ENCODE results near the gene MDK. TPM values are rescaled to one million over a fixed set of nuclear protein-coding genes. Genes with fewer than 3 reads are reported as not detected.
"Not testable (repeated sequence)": the region's sequence is repeated elsewhere in the genome, so short reads cannot be mapped to it uniquely, and the experiment has no call there.

Gene MDK
- total RNA-seq, 1 experiment from 2014 or later = 699 TPM

GRCh38 chr11:46378811-46379481 lies 2.5 kb upstream of the MDK start:
- H3K9me3 Mint-ChIP-seq (ENCODE audit: unreplicated experiment) = no peaks in the 10 kb centered on the region
- POLR2A ChIA-PET = no interaction called here
- intact Hi-C loops (cut with micrococcal nuclease; ENCODE audit: unreplicated experiment) = no loop called here

GRCh38 chr11:46379482-46380293 lies 1.8 kb upstream of the MDK start:
- H3K9me3 Mint-ChIP-seq (ENCODE audit: unreplicated experiment); H3K27me3 ChIP-seq (replicated peaks; ENCODE audit: control insufficient read depth, insufficient read depth, low read length); H3K27me3 Mint-ChIP-seq (ENCODE audit: insufficient read depth, unreplicated experiment); intact Hi-C loops (cut with micrococcal nuclease; ENCODE audit: unreplicated experiment); H3K9me3 ChIP-seq; H3K4me3 ChIP-seq (ENCODE audit: low read depth, low read length); H3K36me3 ChIP-seq (ENCODE audit: control insufficient read depth, insufficient read depth, low read length); H3K4me1 Mint-ChIP-seq (ENCODE audit: low read depth, unreplicated experiment); BruUV-seq (replicated peaks): not testable (repeated sequence)
- DNase-seq = peak; percentile 67 to 75
- Mint-ChIP-seq H3K27ac (ENCODE audit: unreplicated experiment) (peak overlapping the region; percentile 79), H3K4me3 (ENCODE audit: unreplicated experiment) (peak overlapping the region; percentile 95), H3K36me3 (ENCODE audit: insufficient read depth, unreplicated experiment) (peaks cover 63% of the 10 kb centered on the region)
- POLR2A ChIA-PET = interaction anchor here (0.6 kb wide), 1 partner anchor 28 kb away, joined by 4 read pairs; no protein-coding TSS in a partner anchor
- CTCF ChIA-PET = interaction anchor here (1.4 kb wide), 1 partner anchor 13 kb away, joined by 5 read pairs; no protein-coding TSS in a partner anchor
- H3K4me1 ChIP-seq = peaks cover 14% of the 10 kb centered on the region

More at GRCh38 chr11:46378811-46379481, 2.5 kb upstream of the MDK start:
- Histone ChIP-seq H3K27me3 (replicated peaks; ENCODE audit: control insufficient read depth, insufficient read depth, low read length) (no peaks in the 10 kb centered on the region), H3K9me3 (no peaks in the 10 kb centered on the region), H3K4me3 (ENCODE audit: low read depth, low read length) (no peak overlapping the region), H3K36me3 (ENCODE audit: control insufficient read depth, insufficient read depth, low read length) (no peaks in the 10 kb centered on the region; the same call in 1 of the 2 replicates), H3K4me1 (peaks cover 13% of the 10 kb centered on the region)
- Mint-ChIP-seq H3K27ac (ENCODE audit: unreplicated experiment) (peak overlapping the region; percentile 79), H3K36me3 (ENCODE audit: insufficient read depth, unreplicated experiment) (peaks cover 66% of the 10 kb centered on the region), H3K27me3 (ENCODE audit: insufficient read depth, unreplicated experiment) (no peaks in the 10 kb centered on the region), H3K4me1 (ENCODE audit: low read depth, unreplicated experiment) (no peaks in the 10 kb centered on the region), H3K4me3 (ENCODE audit: unreplicated experiment) (peak overlapping the region; percentile 95)
- no TSS peak for BruUV-seq (replicated peaks)
- TF ChIP-seq, protein P1, sequence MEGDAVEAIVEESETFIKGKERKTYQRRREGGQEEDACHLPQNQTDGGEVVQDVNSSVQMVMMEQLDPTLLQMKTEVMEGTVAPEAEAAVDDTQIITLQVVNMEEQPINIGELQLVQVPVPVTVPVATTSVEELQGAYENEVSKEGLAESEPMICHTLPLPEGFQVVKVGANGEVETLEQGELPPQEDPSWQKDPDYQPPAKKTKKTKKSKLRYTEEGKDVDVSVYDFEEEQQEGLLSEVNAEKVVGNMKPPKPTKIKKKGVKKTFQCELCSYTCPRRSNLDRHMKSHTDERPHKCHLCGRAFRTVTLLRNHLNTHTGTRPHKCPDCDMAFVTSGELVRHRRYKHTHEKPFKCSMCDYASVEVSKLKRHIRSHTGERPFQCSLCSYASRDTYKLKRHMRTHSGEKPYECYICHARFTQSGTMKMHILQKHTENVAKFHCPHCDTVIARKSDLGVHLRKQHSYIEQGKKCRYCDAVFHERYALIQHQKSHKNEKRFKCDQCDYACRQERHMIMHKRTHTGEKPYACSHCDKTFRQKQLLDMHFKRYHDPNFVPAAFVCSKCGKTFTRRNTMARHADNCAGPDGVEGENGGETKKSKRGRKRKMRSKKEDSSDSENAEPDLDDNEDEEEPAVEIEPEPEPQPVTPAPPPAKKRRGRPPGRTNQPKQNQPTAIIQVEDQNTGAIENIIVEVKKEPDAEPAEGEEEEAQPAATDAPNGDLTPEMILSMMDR (IDR thresholded peaks at IDR 0.05; ENCODE audit: insufficient read depth in 1 of 2, low read depth in 1 of 2, low read length in 1 of 2, severe bottlenecking in 1 of 2, unreplicated experiment in 1 of 2) = no peak
- DNase-seq = no peak
- CTCF ChIA-PET = no interaction called here

GRCh38 chr11:46380340-46381047 lies 975 bp upstream of the MDK start:
- no peaks in the 10 kb centered on the region for H3K9me3 Mint-ChIP-seq (ENCODE audit: unreplicated experiment)
- H3K4me1 Mint-ChIP-seq (ENCODE audit: low read depth, unreplicated experiment) = no peaks in the 10 kb centered on the region
- Histone ChIP-seq H3K4me3 (ENCODE audit: low read depth, low read length) (peak overlapping the region; percentile 60), H3K27me3 (replicated peaks; ENCODE audit: control insufficient read depth, insufficient read depth, low read length) (no peaks in the 10 kb centered on the region), H3K36me3 (ENCODE audit: control insufficient read depth, insufficient read depth, low read length) (no peaks in the 10 kb centered on the region; the same call in 1 of the 2 replicates), H3K4me1 (peaks cover 14% of the 10 kb centered on the region), H3K9me3 (no peaks in the 10 kb centered on the region)
- POLR2A ChIA-PET = interaction anchor here (0.6 kb wide), 1 partner anchor 27 kb away, joined by 4 read pairs; no protein-coding TSS in a partner anchor
- CTCF ChIA-PET = interaction anchor here (0.6 to 1.4 kb wide), 2 partner anchors 12 to 141 kb away, joined by 3 to 5 read pairs; no protein-coding TSS in a partner anchor
- DNase-seq = peak; percentile 84 to 85
- peaks cover 63% of the 10 kb centered on the region for H3K36me3 Mint-ChIP-seq (ENCODE audit: insufficient read depth, unreplicated experiment)
- peak overlapping the region; percentile 76 for H3K27ac Mint-ChIP-seq (ENCODE audit: unreplicated experiment)
- H3K4me3 Mint-ChIP-seq (ENCODE audit: unreplicated experiment) = peak overlapping the region; percentile 95
- intact Hi-C loops (cut with micrococcal nuclease; ENCODE audit: unreplicated experiment) = loop anchor here (1.0 kb wide), 1 partner anchor 9 kb away; no protein-coding TSS in a partner anchor
- TF ChIP-seq, protein P1 (IDR thresholded peaks at IDR 0.05; ENCODE audit: insufficient read depth in 1 of 2, low read depth in 1 of 2, low read length in 1 of 2, severe bottlenecking in 1 of 2, unreplicated experiment in 1 of 2) = no peak
- no peaks in the 10 kb centered on the region for H3K27me3 Mint-ChIP-seq (ENCODE audit: insufficient read depth, unreplicated experiment)
- BruUV-seq (replicated peaks) = no TSS peak

Data from Caco-2 (cell line).